GM12874 (cell line): Measurements from ENCODE around the gene FXYD5.

Experiments
- TF ChIP-seq, protein P1 (sequence below): IDR thresholded peaks from 2 replicates; pipeline ENCODE4 v1.5.1; 2011; ENCODE audit warnings: low read depth, mild to moderate bottlenecking, control low read depth, low read length, moderate library complexity; ENCODE audit not compliant: insufficient read depth

FXYD5 gene

DNA sequence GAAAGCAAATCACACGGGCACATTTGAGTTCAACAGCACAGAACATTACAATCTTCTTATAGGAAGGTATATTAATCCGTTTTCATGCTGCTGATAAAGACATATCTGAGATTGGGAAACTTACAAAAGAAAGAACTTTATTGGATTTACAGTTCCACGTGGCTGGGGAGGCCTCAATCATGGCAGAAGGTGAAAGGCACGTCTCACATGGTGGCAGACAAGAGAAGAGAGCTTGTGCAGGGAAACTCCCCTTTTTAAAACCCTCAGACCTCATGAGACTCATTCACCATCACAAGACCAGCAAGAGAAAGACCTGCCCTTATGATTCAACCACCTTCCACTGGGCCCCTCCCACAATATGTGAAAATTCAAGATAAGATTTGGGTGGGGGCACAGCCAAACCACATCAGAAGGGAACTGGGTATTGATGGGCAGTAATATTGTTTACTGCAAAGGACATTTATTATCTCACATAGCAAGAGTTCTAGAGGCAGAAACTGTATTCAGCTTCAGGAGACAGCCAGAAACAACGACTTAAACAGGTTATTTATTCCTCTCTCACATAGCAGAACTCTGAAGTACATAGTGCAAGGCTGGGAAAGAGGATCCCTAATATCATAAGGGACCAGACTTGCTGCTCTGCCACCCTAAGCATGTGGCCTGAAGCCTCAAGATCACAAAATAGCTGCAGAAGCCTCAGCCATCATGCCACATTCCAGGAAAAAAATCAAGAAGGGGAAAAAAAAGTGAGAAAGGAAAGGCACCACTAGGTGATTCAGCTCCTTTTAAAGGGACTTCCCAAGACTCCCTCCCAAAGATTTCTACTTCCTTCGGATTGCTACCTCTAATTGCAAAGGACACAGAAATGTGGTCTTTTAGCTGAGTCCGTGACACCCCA, 23.1 kb downstream of the FXYD5 start:
- TF ChIP-seq, protein P1, sequence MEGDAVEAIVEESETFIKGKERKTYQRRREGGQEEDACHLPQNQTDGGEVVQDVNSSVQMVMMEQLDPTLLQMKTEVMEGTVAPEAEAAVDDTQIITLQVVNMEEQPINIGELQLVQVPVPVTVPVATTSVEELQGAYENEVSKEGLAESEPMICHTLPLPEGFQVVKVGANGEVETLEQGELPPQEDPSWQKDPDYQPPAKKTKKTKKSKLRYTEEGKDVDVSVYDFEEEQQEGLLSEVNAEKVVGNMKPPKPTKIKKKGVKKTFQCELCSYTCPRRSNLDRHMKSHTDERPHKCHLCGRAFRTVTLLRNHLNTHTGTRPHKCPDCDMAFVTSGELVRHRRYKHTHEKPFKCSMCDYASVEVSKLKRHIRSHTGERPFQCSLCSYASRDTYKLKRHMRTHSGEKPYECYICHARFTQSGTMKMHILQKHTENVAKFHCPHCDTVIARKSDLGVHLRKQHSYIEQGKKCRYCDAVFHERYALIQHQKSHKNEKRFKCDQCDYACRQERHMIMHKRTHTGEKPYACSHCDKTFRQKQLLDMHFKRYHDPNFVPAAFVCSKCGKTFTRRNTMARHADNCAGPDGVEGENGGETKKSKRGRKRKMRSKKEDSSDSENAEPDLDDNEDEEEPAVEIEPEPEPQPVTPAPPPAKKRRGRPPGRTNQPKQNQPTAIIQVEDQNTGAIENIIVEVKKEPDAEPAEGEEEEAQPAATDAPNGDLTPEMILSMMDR, result no peak

DNA sequence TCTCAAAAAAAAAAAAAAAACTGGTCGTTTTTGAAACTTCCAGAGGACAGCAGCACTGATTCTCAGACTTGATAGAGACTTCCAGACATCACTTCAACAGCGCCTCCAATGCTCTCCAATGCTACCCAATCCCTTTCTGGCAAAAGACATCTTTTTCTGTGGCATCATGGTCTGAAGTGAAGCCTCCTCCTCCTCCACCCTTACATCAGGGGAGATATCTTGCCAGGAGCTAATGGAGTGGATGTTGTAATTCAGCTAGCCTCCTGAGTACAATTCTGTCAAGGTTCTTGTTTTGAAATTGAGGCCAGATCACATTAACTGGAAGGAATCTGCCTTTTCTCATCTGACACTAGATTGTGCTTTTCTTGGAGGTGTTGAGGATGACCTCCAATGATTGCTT, 24.2 kb downstream of the FXYD5 start:
- TF ChIP-seq, protein P1, result no peak

DNA sequence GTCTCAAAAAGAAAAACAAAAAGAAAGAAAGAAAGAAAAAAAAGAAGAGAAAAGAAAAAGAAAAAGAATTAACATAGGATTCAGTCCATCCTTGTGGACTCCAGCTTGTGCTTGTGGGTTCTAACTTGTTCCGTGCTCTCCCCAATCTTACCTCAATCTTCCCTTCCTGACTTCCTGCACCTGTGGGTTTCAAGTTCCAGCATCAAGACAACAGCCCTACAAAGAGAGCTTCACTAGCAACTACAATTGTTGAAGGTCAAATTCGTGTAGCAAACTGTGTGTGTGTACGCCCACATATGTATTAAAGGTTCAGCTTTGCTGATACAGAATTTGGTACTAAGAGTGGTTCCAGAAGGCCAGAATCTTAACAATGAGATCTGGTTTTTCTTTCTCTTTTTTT, 25.3 kb downstream of the FXYD5 start:
- TF ChIP-seq, protein P1, result no peak

DNA sequence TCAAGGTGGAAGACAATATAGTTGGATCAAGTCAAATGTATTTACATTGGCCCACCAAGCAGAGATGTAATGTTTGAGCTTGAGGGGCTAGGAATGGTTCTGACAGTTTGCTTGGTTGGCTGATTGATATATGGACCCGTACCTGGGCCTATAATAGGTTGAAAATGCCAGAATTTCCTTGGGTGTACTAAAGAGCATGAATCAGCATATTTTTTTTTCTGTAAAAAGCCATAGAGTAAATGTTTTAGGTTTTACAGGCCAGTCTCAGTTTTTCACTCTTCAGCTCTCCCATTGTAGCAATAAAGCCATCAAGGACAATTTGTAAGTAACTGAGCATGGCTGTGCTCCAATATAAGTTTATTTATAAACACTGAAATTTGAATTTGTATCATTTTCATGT, 26.9 kb downstream of the FXYD5 start:
- TF ChIP-seq, protein P1, result no peak

DNA sequence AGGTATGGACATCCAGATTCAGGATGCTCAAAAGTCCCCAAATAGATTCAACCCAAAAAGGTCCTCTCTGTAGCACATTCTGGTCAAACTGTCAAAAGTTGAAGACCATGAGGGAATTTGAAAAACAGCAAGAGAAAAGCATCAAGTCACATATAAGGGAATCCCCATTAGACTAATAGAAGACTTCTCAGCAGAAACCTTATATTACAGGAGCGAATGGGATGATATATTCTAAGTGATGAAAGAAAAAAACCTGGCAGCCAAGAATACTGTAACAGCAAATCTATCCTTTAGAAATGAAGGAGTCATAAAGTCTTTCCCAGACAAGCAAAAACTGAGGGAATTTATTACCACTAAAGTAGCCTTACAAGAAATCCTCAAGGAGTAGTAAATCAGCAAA, 29.7 kb downstream of the FXYD5 start:
- TF ChIP-seq, protein P1, result no peak

DNA sequence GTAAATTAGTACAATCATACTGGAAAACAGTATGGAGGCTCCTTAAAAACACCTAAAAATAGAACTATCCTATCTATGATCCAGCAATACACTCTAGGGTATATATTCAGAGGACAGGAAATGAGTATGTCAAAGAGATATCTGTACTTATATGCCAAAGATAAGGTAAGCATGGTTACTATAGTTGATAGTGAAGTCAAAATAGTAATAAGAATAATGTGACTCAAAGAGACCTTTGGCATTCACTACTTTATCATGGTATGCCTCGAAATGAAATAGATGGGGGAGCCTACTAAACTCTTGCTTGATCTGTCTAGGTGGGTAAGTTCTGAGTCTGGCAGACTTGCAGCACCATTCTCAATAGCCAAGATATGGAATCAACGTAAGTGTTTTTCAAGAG, 30.3 kb downstream of the FXYD5 start:
- TF ChIP-seq, protein P1, result no peak

DNA sequence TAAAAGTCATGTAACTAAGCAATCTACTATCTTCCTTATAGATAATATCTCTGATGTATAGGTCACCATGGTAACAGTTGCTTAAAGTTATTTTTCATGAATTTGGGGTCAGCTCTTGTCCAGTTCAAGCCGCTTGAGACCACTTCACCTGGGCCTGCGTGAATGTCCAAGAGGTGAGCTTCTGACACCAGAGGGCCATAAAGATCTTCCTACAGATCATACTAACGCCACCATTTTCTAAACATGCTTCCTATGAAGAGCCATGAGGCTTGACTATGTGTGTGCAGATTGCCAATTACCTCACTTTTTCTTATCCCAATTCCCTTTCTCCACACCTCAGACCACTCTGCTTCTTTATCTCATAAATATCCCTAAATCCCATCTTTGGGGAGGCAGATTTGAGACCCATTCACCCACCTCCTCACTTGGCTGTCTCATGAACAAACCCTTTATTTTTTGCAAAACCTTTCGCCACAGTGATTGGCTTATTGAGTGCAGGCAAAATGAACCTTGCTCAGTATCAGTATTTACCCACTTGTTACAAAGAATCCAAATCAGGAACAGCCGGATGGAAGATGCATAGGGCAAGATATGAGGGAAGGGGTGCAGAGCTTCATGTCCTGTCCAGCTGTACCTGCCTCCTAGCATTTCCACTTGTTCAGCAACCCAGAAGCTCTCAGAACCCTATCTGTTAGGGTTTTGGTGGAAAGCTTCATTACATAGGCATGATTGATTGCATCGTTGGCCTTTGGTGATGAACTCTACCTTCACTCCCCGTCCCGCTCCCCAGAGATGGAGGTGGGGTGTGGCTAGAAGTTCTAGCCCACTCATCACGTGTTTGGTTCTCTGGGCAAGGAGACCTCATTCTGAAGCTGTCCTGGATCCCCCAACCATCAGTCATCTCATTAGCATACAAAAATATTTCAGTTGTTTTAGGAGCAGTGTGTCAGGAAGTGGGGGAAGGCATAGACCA, 39.8 kb downstream of the FXYD5 start:
- TF ChIP-seq, protein P1, result no peak
